ENCODE results near the gene NCK2.

The NCK2 gene

DNA sequence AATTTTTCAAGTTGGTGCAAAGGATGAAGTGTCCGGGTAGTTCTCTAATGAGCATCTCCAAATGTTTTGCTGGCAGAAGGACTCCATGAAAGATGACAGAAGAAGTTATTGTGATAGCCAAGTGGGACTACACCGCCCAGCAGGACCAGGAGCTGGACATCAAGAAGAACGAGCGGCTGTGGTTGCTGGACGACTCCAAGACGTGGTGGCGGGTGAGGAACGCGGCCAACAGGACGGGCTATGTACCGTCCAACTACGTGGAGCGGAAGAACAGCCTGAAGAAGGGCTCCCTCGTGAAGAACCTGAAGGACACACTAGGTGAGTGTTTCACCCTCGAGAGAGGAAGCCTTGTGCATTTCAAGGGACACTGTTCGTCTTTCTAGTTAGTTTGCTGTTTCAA, 110.3 kb downstream of the NCK2 start:
- DNase-seq, result no peak

GRCh38 chr2:105856581-105856980, 111.9 kb downstream of the NCK2 start:
- DNase-seq, result no peak

GRCh38 chr2:105857076-105857740, 112.5 kb downstream of the NCK2 start:
- DNase-seq, result peak; percentile 39

- no peak for DNase-seq
Measured at GRCh38 chr2:105858868-105859693, 114.4 kb downstream of the NCK2 start.

DNA sequence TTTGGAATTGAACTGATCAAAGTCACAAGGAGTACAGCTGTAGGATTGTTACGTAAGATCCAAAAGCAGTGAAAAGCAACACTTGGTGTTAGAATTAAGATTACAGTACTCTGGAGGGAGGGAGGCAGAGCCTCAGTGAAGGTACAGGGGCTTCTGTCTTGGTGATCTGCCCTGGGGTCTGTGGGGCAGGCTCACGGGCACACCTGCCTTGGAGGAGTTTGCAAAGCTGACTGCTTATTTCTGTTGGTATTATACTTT, 114.9 kb downstream of the NCK2 start:
- no peak for DNase-seq

DNA sequence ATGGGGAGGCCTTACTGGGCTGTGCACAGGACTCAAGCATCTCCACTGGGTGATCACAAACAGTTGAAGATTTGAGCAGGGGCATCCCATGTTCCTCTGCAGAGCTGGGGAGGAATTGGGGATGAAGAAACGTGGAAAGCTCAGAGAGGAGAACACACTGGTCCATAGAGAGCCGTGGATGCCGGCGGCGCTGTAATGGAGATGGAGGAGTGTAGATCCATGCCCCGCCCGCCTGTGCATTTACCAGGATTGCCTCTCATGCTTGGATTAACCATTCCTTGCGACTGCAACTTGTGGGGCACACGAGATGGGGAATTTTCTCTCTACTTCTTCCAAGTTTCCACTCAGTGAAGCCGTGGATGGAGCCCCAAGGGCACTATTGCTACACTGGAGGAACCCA, 115.9 kb downstream of the NCK2 start:
- no peak for DNase-seq

DNA sequence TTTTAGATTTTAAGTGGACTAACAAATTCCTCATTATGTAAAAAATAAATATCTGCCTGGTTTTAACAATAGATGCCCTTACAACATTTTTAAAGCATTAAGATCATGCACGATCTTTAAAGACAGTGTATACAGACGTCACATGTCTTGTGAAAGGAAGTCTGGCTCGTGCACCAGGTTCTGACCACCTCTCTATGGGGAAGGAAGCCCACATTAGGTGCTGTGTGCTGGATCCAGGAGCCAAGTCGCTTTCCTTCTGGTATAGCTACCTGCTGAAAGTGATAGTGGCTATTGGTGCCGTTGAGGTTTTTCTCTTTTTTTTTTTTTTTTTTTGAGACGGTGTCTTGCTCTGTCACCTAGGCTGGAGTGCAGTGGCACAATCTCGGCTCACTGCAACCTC, 116.5 kb downstream of the NCK2 start:
- DNase-seq, result no peak

DNA sequence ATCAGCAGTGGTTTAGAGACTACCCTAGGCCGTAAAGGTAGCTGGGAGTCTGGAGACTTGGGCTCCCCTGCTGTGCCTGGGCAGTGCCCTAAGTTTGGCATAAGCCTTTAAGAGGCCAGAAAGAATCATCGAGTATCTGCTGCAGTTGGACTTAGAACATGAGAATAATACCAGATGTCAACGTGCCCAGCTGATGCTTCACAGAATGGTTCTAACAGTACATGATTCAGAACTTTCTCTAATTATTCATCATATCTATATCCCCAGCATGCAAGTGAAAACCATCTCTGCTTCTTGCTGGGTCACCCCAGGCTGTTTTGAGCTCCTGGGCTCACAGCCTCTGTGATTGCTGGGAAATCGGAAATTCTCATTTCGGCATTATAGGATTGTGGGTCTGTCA, 118.1 kb downstream of the NCK2 start:
- DNase-seq, result no peak

- no peak for DNase-seq
Measured at GRCh38 chr2:105864262-105864661, 119.5 kb downstream of the NCK2 start.

- no peak for DNase-seq
Measured at GRCh38 chr2:105865222-105865913, 120.7 kb downstream of the NCK2 start.

- no peak for DNase-seq
Measured at GRCh38 chr2:105866216-105867185, 121.8 kb downstream of the NCK2 start.

- DNase-seq, result no peak
Measured at GRCh38 chr2:105867587-105867986, 122.9 kb downstream of the NCK2 start.

- DNase-seq, result no peak
Measured at GRCh38 chr2:105868060-105868459, 123.3 kb downstream of the NCK2 start.

- DNase-seq, result no peak
Measured at GRCh38 chr2:105869341-105869740, 124.6 kb downstream of the NCK2 start.

DNA sequence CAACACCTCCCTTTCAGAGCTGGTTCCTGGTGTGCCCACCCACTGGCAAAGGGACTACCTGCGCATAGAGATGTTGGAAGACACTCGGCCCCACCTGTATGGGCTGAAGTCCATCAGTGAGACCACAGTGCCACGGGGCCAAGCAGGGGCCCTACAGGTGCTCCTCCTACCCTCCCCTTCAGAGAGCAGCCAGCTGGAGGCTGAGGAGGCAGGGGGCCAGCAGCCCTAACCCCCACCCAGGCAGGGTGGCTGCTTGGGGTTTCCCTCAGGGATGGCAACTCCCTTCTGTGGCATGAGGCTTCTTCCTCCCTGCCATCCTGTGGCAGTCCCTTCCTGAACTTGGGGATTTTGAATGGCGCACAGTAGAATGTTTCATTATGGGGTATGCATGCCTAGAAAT, 125.3 kb downstream of the NCK2 start:
- DNase-seq, result no peak

DNA sequence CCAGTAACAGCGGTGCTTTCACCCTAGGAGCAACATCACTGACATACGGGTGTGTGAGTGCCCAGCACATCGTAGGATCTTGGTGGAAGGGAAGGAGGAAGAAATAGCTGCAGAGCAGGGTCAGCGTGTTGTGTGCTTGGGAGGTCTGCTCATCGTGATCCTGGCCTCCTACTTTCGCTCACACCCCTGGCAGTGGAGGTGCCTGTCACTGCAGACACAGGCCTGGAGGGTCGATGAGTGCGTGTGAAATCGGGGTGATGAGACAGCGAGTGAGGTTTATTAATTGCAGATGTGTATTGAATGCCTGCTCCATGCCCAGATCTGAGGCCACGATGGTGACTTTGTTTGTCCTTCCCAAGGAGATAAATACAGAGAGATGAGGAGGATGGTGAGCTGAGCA, 126.1 kb downstream of the NCK2 start:
- no peak for DNase-seq

GRCh38 chr2:105872142-105872728, 127.5 kb downstream of the NCK2 start:
- DNase-seq, result no peak

- no peak for DNase-seq
Measured at GRCh38 chr2:105872830-105873229, 128.1 kb downstream of the NCK2 start.

DNA sequence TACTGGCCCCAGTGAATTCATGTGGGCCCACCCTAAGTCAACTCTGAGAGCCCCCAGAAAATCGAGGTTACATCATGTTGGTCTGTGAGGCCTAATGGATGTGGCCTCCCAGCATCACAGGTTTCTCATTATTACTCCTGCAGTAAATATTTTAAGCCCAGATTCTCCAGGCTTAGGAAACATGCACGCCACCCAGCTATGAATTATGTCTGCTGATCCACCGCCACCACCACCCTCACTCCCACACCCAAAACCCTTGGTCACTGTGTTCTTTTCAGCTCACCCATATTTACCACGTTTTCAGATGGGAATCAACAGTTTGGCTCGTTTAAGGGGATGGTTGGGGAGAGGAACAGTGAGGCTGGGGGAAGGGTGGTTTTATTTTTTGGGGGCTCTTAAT, 128.6 kb downstream of the NCK2 start:
- DNase-seq, result no peak

DNA sequence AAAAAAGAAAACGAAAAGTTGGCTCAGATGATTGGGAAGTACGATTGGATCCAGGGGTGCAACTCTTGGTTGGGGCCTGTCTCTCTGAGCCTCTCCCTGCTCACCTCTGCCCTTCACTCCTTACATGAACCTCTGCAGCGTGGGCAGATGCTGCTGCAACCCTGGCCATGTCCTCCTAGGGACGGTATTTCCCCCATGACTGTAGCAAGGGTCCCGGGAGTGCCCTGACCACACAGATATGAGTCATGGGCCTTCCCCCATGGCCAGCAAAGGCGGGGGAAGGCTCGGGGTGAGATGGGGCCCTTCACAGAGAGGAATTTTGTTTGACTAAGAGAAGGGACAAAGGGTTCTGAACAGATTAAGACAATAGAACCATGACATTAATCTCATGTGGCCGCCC, 129.0 kb downstream of the NCK2 start:
- DNase-seq, result peak; percentile 39

GRCh38 chr2:105874466-105874865, 129.8 kb downstream of the NCK2 start:
- no peak for DNase-seq

GRCh38 chr2:105875241-105875640, 130.5 kb downstream of the NCK2 start:
- no peak for DNase-seq

DNA sequence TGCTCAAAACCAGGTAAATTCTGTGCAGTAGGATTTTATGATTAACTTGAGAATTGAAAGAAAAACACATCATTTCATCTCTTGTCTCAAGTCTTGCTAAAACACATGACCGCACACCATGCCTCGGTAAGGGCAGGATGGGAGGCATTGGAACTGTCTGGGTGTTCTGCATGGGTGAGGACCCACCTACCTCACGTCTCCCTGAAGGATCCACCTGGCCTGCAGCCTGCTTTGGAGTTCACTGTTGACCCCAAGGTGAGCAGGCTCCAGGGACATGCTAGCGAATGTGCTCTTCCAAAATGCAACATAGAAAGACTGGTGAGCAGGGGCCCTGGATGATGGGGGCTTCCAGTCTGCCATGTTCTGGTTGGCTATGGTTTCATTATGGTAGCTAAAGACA, 131.5 kb downstream of the NCK2 start:
- no peak for DNase-seq

All from T-helper 9 cell (primary cell).